SJSA1 (cell line): ENCODE measurements around the gene ABCD1. TPM values are rescaled to one million over a fixed set of nuclear protein-coding genes. Genes with fewer than 3 reads are reported as not detected.
"Not testable (repeated sequence)": the region's sequence is repeated elsewhere in the genome, so short reads cannot be mapped to it uniquely, and the experiment has no call there.

ENCODE experiments used
- DNase-seq, 2 experiments: peaks; one replicate each; pipeline ENCODE4 v3.0.0-alpha.2; 2015 to 2020; ENCODE audit warnings: low spot score in 2 of 2, low read depth in 1 of 2
- H3K27ac ChIP-seq: fragments of 250-450 bp; sonication (Bioruptor Pico); 2 replicates; pipeline ENCODE4 v1.5.1; 2020; ENCODE audit warnings: mild to moderate bottlenecking, moderate library complexity
- H3K27me3 ChIP-seq: fragments of 250-450 bp; sonication (Bioruptor Pico); replicated peaks from 2 replicates; pipeline ENCODE4 v1.5.1; 2020; ENCODE audit warnings: mild to moderate bottlenecking, moderate library complexity
- H3K36me3 ChIP-seq: fragments of 250-450 bp; sonication (Bioruptor Pico); 2 replicates; pipeline ENCODE4 v1.5.1; 2020; ENCODE audit warnings: mild to moderate bottlenecking
- H3K4me1 ChIP-seq: fragments of 250-450 bp; sonication (Bioruptor Pico); replicated peaks from 2 replicates; pipeline ENCODE4 v1.6.1; 2021; ENCODE audit warnings: mild to moderate bottlenecking
- H3K4me3 ChIP-seq: fragments of 250-450 bp; sonication (Bioruptor Pico); 2 replicates; pipeline ENCODE4 v1.5.1; 2020; ENCODE audit warnings: mild to moderate bottlenecking
- H3K9me3 ChIP-seq: fragments of 250-450 bp; sonication (Bioruptor Pico); replicated peaks from 2 replicates; pipeline ENCODE4 v1.5.1; 2020; ENCODE audit warnings: mild to moderate bottlenecking
- total RNA-seq: library from RNA; depleted of rRNA; stranded (reverse); fragments of >200 nt; shearing (Covaris generic); gene quantifications from 2 replicates; pipeline ENCODE4 v1.2.3, GENCODE V29; 2014

The ABCD1 gene
- total RNA-seq, 1 experiment from 2014 or later, result 10.3 TPM

DNA sequence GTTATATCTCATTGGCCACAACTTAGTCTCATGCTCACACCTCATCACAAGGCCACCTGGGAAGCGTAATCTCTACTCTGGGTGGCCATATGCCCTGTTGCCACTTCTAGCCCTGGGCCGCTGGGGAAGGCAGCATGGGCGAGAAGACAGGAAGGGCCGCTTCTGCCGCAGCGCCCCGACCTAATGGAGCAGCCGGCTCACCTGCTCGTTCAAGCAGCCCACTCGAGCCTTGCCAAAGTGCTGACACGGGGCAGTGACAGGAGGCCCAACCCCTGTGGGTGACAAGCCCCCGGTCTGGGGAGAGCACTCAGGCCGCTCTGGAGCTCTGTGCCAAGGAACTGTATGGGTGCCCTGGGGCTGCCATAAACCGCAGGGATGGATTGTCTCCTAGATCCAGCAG, 17.5 kb downstream of the ABCD1 start:
- not testable (repeated sequence) for H3K27me3 ChIP-seq, DNase-seq, H3K36me3 ChIP-seq, H3K27ac ChIP-seq, H3K9me3 ChIP-seq, H3K4me1 ChIP-seq, H3K4me3 ChIP-seq

DNA sequence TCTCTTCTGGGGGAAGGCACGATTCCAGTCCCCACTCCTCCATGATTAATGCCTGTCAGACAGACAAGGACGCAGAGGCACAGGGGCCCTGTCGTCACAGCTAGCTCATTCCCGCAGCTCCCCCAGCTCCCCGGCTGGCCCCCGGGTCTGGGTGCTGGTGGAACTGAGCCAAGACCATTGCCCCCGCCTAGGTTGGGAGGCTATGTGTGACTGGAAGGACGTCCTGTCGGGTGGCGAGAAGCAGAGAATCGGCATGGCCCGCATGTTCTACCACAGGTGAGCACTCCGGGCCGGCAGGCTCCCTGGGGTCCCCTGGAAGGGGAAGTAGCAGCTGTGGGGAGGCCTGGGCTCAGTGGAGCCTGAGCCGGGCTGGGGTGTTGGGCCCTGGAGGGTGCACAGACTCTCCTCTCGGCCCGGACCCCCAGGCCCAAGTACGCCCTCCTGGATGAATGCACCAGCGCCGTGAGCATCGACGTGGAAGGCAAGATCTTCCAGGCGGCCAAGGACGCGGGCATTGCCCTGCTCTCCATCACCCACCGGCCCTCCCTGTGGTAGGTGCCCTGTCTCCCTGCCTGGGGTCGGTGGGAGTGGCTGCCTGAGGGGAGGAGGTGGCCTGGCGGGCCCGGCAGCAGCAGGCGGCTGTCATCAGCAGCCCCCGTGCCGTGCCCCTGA, 18.3 kb downstream of the ABCD1 start:
- not testable (repeated sequence) for H3K4me3 ChIP-seq, H3K9me3 ChIP-seq, H3K4me1 ChIP-seq, H3K27me3 ChIP-seq, DNase-seq, H3K27ac ChIP-seq, H3K36me3 ChIP-seq

DNA sequence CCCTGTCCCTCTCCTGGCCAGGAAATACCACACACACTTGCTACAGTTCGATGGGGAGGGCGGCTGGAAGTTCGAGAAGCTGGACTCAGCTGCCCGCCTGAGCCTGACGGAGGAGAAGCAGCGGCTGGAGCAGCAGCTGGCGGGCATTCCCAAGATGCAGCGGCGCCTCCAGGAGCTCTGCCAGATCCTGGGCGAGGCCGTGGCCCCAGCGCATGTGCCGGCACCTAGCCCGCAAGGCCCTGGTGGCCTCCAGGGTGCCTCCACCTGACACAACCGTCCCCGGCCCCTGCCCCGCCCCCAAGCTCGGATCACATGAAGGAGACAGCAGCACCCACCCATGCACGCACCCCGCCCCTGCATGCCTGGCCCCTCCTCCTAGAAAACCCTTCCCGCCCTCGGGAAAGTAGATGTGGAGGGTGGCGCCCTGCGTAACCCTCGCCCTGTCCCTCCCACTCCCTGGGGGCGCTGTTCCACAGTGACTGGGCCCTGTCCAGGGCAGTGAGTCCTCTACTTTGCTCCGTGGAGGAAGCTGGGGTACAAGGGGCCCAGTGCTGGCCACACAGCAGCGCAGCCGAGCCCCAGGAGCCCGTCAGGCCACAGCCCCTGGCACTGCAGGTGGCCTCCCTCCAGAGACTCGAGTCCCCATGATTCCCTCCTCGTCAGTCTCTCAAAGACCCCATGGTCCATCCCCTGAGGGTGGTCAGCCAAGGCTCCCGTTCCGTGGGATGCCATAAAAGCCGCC, 19.0 kb downstream of the ABCD1 start:
- not testable (repeated sequence) for H3K36me3 ChIP-seq, H3K27ac ChIP-seq, H3K9me3 ChIP-seq, H3K4me3 ChIP-seq, DNase-seq, H3K4me1 ChIP-seq, H3K27me3 ChIP-seq

DNA sequence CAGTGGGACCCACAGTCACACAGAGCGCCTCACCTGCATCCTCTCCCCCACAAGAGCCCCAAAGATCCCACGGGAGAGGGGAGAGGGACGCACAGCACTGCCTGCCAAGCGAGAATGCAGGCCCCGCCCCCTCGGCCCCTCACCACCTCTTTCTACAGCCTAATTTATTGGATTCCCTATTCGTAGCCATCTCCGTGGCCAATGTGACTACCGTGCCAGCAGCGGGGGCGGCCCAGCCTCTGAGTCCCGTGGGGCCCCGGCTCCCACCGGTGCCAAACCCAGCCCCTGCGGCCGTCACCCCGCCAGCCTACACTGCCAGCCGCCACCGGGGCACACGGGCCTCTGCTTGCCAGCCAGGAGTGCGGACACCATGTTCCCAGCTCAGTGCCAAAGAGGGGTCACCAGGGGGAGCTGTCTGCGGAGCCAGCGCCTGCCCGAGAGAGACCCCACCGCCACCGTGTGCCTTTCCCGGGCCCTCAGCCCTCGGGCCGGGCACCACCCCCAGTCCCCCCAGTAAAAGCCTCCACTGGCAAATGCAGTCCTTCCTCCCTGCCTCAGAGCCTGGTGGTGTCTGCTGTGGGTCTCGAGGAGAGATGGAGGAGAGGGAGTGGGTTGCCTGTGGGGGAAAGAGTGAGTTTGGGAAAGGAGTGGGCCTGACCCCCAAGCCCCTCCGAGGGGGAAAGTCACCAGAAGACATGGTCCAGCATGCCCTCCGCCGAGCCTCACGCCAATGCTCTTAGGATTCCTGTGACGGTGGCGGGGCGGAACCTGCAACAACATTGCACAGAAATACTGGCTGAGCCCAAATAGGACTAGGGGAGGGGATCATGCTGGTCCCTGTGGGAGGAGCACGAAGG, 19.8 kb downstream of the ABCD1 start:
- DNase-seq, result no peak
- no peaks in the 10 kb centered on the region for H3K36me3 ChIP-seq
- no peaks in the 10 kb centered on the region for H3K4me1 ChIP-seq
- no peak overlapping the region for H3K4me3 ChIP-seq
- H3K27ac ChIP-seq, result no peak overlapping the region
- H3K9me3 ChIP-seq, result no peaks in the 10 kb centered on the region
- H3K27me3 ChIP-seq, result no peaks in the 10 kb centered on the region

DNA sequence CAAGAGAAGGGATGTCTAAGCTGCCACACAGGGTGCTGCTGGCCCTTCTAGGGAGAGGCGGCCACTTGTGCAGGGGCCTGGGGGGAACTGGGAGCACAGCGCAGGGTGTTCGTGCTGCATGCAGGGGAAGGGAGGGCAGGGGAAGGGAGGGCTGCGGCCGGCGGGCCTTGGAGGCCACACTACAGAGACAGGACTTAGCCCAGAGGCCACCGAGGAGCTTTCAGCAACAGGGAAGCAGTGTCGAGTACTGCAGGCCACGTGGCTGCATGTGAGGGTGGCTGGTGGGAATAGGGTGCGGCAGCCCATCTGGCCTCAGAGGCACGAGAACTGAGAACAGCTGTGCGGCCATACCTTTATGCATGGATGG, 20.4 kb downstream of the ABCD1 start:
- not testable (repeated sequence) for H3K9me3 ChIP-seq, H3K4me3 ChIP-seq, H3K27me3 ChIP-seq, H3K36me3 ChIP-seq, DNase-seq, H3K27ac ChIP-seq, H3K4me1 ChIP-seq

DNA sequence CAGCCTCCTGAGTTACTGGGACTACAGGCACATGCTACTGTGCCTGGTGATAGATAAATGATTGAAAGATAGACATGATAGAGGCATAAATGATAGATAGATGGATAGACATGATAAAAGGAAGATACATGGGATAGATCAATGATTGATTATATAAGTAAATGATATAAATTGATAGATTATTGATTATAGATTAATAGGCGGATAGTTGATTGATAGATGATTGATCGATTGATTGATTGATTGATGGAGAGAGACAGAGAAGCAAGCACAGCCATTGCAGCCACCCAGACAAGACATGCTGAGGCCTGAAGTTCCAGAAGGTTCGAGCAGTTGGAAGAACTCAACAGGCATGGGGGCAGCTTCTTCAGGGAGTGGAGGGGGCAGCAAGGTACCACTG, 21.7 kb downstream of the ABCD1 start:
- no peaks in the 10 kb centered on the region for H3K27me3 ChIP-seq
- no peaks in the 10 kb centered on the region for H3K9me3 ChIP-seq
- no peak overlapping the region for H3K27ac ChIP-seq
- DNase-seq, result no peak
- H3K4me3 ChIP-seq, result no peak overlapping the region
- no peaks in the 10 kb centered on the region for H3K36me3 ChIP-seq
- H3K4me1 ChIP-seq, result no peaks in the 10 kb centered on the region

DNA sequence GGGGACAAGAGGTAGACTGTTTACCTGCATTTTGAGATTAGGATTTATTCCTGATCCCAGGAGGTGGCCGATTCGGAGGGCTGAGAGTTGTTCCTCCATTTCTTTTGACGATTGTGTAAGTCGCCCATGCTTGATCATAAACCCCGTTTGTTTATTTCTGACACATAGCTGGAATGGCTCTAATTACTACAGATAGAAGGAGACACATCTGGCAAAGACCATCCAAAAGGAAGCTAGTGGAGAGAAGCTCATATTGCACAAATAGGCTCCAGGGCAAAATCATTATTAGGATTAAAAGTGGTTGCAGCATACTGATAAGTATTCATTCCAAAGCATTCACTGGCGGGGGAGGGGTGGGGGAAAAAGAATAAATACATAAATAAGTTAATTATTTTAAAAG, 22.3 kb downstream of the ABCD1 start:
- H3K4me3 ChIP-seq, DNase-seq, H3K36me3 ChIP-seq, H3K27ac ChIP-seq, H3K4me1 ChIP-seq, H3K9me3 ChIP-seq, H3K27me3 ChIP-seq: not testable (repeated sequence)

DNA sequence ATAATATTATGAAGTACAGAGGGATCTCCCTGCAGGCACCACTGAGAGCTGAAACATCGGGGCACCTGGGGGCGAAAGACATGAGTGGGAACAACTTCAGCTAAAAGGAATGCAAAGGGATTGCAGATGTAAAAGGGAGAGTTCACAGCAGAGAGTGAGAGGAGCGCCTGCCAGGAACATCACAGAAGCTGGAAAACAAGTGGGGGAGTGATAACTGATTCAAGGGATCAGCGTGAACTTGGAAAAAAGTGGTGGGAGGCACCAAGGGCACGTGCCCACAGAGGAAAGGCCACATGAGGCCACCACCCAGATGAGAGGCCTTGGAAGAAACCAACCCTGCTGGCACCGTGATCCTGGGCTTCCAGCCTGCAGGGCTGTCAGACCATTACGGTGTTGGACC, 24.4 kb downstream of the ABCD1 start:
- not testable (repeated sequence) for DNase-seq, H3K9me3 ChIP-seq

DNA sequence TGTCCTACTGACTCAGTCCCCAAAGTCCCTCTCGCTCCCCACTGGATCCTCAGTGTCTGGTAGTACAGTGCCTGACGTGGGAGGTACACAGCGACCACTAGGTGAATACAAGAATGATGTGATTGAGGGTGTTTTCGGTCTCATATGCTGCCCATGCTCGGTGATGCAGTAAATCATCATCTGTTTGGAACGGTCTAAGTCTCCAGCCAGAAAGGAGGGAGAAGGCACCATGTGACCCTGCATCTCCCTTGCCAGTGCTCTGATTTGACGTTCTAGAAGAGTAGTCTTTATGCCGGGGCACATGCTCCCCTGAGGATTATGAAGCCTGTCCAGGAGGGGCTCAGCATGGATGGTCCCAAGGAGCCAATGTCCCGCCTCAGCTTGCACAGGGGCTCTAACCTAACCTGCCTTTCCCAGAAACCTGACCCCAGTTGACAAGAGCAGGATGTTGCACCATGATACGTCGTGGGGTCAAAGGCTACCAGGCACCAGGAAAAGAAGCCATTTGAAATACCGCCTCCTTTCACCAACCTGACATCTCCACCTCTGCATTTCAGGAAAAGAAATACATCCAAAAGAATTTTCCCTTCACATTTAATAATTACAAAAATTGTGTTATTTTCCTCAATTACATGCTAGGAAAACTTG, 25.6 kb downstream of the ABCD1 start:
- Histone ChIP-seq H3K4me3 (no peak overlapping the region), H3K27me3 (no peaks in the 10 kb centered on the region), H3K36me3 (no peaks in the 10 kb centered on the region), H3K9me3 (no peaks in the 10 kb centered on the region), H3K27ac (no peak overlapping the region), H3K4me1 (no peaks in the 10 kb centered on the region)
- no peak for DNase-seq

More for the DNA sequence above, 24.4 kb downstream of the ABCD1 start:
- not testable (repeated sequence) for H3K27ac ChIP-seq, H3K4me1 ChIP-seq, H3K27me3 ChIP-seq, H3K36me3 ChIP-seq, H3K4me3 ChIP-seq

DNA sequence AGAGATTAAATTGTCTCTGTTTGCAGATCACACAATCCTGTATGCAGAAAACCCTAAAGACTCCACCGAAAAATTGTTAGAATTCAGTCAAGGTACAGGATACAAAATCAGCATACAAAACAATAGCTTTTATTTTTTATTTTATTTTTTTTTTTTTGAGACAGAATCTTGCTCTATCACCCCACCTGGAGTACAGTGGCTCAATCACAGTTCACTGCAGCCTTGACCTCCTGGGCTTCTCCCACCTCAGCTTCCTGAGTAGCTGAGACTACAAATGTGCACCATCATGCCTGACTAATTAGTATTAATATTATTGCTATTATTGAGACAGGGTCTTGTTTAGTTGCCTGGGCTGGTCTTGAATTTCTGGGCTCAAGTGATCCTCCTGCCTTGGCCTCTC, 30.5 kb downstream of the ABCD1 start:
- no peak overlapping the region for H3K4me3 ChIP-seq
- no peak overlapping the region for H3K27ac ChIP-seq
- no peaks in the 10 kb centered on the region for H3K9me3 ChIP-seq
- DNase-seq, result no peak
- no peaks in the 10 kb centered on the region for H3K4me1 ChIP-seq
- no peaks in the 10 kb centered on the region for H3K27me3 ChIP-seq
- H3K36me3 ChIP-seq, result no peaks in the 10 kb centered on the region

DNA sequence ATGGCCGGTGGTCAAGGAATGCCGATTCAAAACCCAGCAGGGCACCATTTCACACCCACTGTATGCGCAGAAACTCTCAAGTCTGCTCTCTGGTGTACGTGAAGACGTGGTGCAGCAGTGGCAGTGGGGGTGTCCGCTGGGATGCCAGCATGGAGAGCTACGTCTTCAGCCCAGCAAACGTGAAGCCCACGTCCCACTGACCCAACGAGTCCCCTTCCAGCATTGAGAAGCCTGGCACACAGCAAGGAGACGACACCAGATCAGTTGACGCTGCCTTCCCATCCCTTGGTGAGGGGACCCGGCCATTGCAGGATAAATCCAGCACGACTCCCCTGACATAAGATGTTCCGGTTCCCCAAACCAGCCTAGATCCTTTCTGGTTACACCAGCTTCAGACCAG, 37.2 kb downstream of the ABCD1 start:
- no peaks in the 10 kb centered on the region for H3K27me3 ChIP-seq
- H3K4me3 ChIP-seq, result no peak overlapping the region
- DNase-seq, result no peak
- H3K27ac ChIP-seq, result no peak overlapping the region
- H3K36me3 ChIP-seq, result no peaks in the 10 kb centered on the region
- no peaks in the 10 kb centered on the region for H3K9me3 ChIP-seq
- peaks cover 25% of the 10 kb centered on the region for H3K4me1 ChIP-seq

DNA sequence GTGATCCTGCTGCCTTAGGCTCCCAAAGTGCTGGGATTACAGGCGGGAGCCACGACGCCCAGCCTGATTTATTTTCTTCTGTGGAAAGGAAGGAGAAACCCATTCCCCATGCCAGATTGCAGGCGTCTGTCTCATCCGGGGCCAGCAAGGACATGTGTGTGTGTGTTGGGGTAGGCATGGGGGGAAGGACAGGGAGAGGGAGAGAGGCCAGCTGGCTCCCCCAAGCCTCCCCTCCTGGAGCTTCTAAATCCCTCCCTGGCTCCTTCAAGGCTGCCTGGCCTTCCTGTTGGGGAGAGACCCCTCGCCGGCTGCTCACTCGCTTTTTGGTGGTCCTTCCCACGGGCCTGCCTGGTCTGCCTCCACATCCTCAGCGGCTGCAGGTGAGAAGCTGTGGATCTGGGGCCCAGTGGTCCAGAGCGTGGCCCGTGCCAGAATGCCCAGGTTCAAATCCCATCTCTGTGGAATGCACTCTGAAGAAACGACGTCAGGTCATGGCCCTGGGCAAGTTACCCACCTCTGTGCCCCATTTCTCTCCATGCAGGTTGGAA, 38.0 kb downstream of the ABCD1 start:
- Histone ChIP-seq H3K27ac (no peak overlapping the region), H3K9me3 (no peaks in the 10 kb centered on the region), H3K4me1 (peaks cover 26% of the 10 kb centered on the region), H3K36me3 (no peaks in the 10 kb centered on the region), H3K4me3 (no peak overlapping the region), H3K27me3 (no peaks in the 10 kb centered on the region)
- DNase-seq, result no peak

DNA sequence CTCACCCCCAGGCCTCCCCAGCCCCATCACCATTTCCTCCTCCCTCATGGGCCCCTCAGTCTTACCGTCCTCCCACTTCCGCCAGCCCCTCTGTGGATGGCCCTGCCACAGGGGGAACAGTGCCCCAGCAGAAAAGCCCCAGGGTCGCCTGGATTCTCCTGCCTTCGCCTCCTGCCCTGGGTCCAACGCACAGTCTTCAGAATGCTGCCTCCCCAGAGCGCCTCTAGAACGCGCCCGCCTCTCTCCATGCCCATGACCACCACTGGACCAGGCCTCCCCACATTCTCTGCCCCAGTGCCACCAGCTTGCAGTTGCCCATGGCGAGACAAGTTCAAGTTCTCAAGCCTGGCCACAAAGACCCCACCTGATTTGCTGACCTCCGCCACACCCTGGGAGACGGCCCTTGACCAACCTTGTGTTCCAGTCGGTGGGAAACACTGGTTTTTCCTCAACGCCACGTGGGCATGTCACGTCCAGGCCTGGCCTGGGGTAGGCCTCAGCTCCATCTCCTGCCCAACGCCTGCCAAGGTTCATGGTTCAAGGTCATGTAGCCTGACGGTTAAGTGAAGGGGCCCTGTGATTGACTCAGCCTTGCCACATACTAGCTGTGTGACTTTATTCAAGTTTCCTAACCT, 38.8 kb downstream of the ABCD1 start:
- Histone ChIP-seq H3K36me3 (no peaks in the 10 kb centered on the region), H3K27ac (no peak overlapping the region), H3K27me3 (no peaks in the 10 kb centered on the region), H3K9me3 (no peaks in the 10 kb centered on the region), H3K4me3 (no peak overlapping the region), H3K4me1 (peaks cover 26% of the 10 kb centered on the region)
- DNase-seq, result no peak
